Neuron (in vitro differentiated cells): ENCODE data around the gene SULT1C2.

ENCODE experiments used
- H2AFZ ChIP-seq: one replicate; pipeline ENCODE4 v1.6.1; 2013; ENCODE audit warnings: low read depth, mild to moderate bottlenecking, inconsistent platforms, low read length, moderate library complexity
- H3K27me3 ChIP-seq: one replicate; pipeline ENCODE4 v1.6.1; 2013; ENCODE audit warnings: low read length; ENCODE audit not compliant: insufficient read depth
- H3K36me3 ChIP-seq: one replicate; pipeline ENCODE4 v1.6.1; 2013; ENCODE audit warnings: low read length; ENCODE audit not compliant: insufficient read depth
- H3K4me1 ChIP-seq: one replicate; pipeline ENCODE4 v1.6.1; 2013; ENCODE audit warnings: low read length; ENCODE audit not compliant: insufficient read depth
- H3K4me3 ChIP-seq: 2 replicates; pipeline ENCODE4 v1.5.1; 2013; ENCODE audit warnings: mild to moderate bottlenecking, low read length, moderate library complexity
- H3K9me3 ChIP-seq: one replicate; pipeline ENCODE4 v1.6.1; 2013; ENCODE audit warnings: low read length

Gene SULT1C2

DNA sequence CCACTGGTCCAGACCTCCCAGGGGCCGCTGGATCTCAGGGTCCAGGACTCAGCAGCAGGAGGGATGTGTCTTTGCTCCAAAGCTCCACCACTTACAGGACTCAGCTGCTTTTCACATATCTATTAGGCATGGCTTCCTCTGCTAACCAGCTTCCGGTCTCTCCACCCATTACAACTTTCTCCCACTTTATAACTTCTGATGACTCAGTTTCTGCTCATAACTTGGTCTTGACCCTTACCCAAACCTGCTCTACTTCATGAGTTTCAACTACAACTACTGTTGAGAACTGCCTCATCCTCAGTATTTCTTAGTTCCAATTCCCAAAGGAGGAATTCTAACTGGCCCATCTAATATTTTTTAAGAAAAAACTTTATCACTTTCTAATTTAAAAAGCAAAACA lies 17.2 kb downstream of the SULT1C2 start:
- Histone ChIP-seq H3K27me3 (no peaks in the 10 kb centered on the region), H3K36me3 (no peaks in the 10 kb centered on the region), H3K4me3 (no peak overlapping the region), H2AFZ (no peak overlapping the region), H3K4me1 (no peaks in the 10 kb centered on the region), H3K9me3 (no peaks in the 10 kb centered on the region)

GRCh38 chr2:108309903-108310302 lies 21.2 kb downstream of the SULT1C2 start:
- Histone ChIP-seq H3K27me3 (no peaks in the 10 kb centered on the region), H3K36me3 (no peaks in the 10 kb centered on the region), H3K4me1 (peaks cover 1% of the 10 kb centered on the region), H3K4me3 (no peak overlapping the region), H3K9me3 (no peaks in the 10 kb centered on the region), H2AFZ (no peak overlapping the region)

- Histone ChIP-seq H3K4me1 (peaks cover 16% of the 10 kb centered on the region), H3K36me3 (no peaks in the 10 kb centered on the region), H3K4me3 (no peak overlapping the region), H3K9me3 (no peaks in the 10 kb centered on the region), H2AFZ (no peak overlapping the region), H3K27me3 (no peaks in the 10 kb centered on the region)
Observed at GRCh38 chr2:108314586-108315296, 26.0 kb downstream of the SULT1C2 start.

DNA sequence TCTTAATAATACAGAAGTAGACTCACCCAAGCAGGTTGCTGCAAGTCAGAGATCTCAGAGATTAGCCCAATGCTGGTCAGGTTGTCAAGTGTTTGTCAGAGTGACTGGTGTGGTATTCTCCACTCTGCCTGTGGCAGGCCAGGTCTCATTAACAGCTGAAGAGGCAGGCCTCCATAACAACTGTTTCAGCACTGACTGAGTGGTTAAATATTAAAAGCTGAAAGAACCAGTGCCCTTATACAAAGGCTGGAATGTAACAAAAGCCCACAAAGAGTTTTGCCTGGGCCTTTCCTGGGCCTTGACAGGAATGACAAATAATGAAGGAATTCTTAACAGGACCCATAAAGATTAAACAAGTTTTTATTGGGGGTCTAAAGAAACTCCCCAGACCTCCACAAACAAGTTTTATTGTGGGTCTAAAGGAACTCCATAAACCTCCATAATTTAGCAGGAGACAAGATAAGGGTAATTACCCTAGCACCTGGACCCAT lies 26.8 kb downstream of the SULT1C2 start:
- Histone ChIP-seq H3K4me3 (no peak overlapping the region), H3K36me3 (no peaks in the 10 kb centered on the region), H3K27me3 (no peaks in the 10 kb centered on the region), H3K9me3 (no peaks in the 10 kb centered on the region), H2AFZ (peak overlapping the region; percentile 24), H3K4me1 (peaks cover 16% of the 10 kb centered on the region)

GRCh38 chr2:108316033-108316432 lies 27.3 kb downstream of the SULT1C2 start:
- peak overlapping the region; percentile 24 for H2AFZ ChIP-seq
- no peaks in the 10 kb centered on the region for H3K27me3 ChIP-seq
- no peaks in the 10 kb centered on the region for H3K36me3 ChIP-seq
- H3K4me1 ChIP-seq, result peaks cover 16% of the 10 kb centered on the region
- no peaks in the 10 kb centered on the region for H3K9me3 ChIP-seq
- no peak overlapping the region for H3K4me3 ChIP-seq

DNA sequence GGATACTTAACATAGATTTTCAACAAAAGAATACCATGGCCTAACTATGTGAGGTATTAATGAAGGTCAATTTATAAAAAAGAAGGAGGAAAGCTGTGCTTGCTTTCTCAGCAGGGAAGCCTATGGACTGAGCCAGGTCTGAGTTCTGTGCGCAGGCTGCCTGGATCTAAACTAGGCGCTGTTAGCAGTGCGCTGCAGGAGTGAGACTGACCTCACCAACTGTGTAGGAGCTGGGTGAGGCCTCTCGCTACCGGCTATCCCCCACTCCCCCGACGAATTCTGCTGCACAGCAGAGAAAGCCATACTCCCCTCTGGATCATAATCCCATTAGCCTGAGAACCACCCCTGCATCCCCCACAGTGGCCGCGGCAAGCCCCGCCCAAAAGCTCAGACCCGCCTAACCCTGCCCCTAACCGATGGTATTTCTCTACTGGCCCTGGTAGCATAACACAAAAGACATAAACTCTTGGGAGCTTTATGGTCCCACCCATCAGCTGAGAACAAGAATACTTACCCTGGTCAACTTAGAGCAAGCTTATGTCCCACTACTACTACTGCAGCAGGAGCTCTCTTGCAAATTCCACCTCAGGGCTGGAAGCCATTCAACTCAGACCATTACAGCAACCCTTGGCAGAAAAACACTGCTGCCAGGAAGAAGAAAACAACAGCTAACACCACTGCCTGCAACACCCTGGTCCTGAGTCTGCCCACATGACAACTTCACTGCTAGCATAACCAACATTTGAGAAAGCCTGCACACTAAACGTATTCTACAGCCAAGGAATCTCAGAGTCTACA lies 28.0 kb downstream of the SULT1C2 start:
- Histone ChIP-seq H3K4me3 (no peak overlapping the region), H2AFZ (no peak overlapping the region), H3K9me3 (no peaks in the 10 kb centered on the region), H3K4me1 (peaks cover 16% of the 10 kb centered on the region), H3K36me3 (no peaks in the 10 kb centered on the region), H3K27me3 (no peaks in the 10 kb centered on the region)

GRCh38 chr2:108320326-108320922 lies 31.7 kb downstream of the SULT1C2 start:
- H3K4me1 ChIP-seq, result peaks cover 10% of the 10 kb centered on the region
- H3K36me3 ChIP-seq, result no peaks in the 10 kb centered on the region
- no peak overlapping the region for H2AFZ ChIP-seq
- H3K27me3 ChIP-seq, result no peaks in the 10 kb centered on the region
- no peaks in the 10 kb centered on the region for H3K9me3 ChIP-seq
- H3K4me3 ChIP-seq, result no peak overlapping the region

- no peak overlapping the region for H3K4me3 ChIP-seq
- H3K36me3 ChIP-seq, result no peaks in the 10 kb centered on the region
- no peak overlapping the region for H2AFZ ChIP-seq
- H3K27me3 ChIP-seq, result no peaks in the 10 kb centered on the region
- no peaks in the 10 kb centered on the region for H3K9me3 ChIP-seq
- no peaks in the 10 kb centered on the region for H3K4me1 ChIP-seq
Observed at GRCh38 chr2:108323619-108324018, 34.9 kb downstream of the SULT1C2 start.

DNA sequence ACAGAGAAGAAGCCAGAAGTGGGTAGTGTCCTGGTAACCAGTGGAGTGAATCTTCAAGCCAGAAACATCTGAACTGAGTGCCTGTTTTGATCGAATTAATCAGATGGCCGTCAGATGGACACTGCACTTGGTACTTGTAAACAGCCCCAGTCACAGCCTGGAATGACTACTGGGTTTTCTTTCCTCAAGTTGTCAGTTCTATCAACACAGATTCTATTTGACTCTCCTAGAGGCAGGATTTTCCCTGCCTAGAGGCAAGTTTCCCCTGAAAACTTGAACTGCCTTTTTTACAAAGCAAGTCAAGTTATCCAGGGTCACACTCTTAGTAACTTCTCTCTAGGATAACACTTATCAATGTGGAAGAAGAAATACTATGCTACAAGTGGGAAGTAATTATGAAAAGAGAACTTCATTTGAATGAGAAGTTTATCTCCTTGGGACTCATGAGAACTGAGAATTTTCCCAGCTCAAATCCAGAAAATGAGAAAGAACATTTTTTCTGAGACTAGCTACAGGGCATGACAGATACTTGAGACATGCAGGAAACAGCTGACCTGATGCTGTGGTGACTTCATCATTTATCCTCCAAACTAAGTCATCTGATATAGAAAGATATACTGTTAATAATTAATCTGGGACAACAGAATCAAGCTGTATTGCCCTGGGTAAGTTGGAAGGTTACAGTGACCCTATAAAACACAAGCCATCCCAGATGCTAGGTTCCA lies 36.0 kb downstream of the SULT1C2 start:
- no peaks in the 10 kb centered on the region for H3K4me1 ChIP-seq
- H3K4me3 ChIP-seq, result no peak overlapping the region
- no peaks in the 10 kb centered on the region for H3K9me3 ChIP-seq
- H3K36me3 ChIP-seq, result no peaks in the 10 kb centered on the region
- H3K27me3 ChIP-seq, result no peaks in the 10 kb centered on the region
- no peak overlapping the region for H2AFZ ChIP-seq

DNA sequence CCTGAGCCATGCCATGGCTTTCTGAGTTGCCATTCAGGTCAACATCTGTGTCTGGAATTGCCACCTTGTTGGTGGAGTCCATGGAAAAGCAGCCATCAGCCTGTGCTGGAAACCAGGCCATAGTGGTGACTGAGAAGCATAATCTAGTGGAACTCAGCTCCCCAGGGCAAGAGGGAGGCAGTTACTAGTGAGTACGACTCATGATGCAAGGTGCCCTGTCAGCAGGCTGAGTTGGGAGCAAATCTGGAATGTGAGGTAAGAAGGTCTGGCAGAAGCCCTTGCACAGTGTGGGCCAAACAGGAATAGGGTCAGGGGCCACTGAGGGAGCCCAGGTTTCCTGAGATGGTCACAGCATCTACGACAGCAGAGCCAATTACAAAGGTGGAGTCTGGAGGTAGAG lies 37.1 kb downstream of the SULT1C2 start:
- Histone ChIP-seq H3K9me3 (no peaks in the 10 kb centered on the region), H2AFZ (no peak overlapping the region), H3K27me3 (no peaks in the 10 kb centered on the region), H3K36me3 (no peaks in the 10 kb centered on the region), H3K4me1 (no peaks in the 10 kb centered on the region), H3K4me3 (no peak overlapping the region)

DNA sequence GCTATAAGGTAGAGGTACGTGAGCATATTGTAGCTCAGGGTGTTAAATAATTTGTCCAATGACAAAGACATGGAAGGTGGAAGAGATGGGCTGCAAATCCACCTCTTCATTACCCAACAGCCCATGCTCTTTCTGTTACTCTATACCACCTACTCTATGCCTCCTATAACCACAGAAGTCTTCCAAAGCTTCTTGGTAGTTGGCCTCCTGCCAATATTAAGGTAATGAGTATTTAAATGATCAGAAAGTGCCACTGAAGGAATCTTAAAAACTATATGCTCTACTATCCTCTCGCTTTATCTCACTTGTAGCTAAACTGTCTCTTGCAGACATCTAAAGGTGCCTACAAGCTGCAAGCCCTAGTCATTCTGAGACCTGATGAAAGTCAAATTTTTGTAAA lies 41.1 kb downstream of the SULT1C2 start:
- no peaks in the 10 kb centered on the region for H3K36me3 ChIP-seq
- no peak overlapping the region for H3K4me3 ChIP-seq
- H3K9me3 ChIP-seq, result no peaks in the 10 kb centered on the region
- H3K27me3 ChIP-seq, result no peaks in the 10 kb centered on the region
- H2AFZ ChIP-seq, result no peak overlapping the region
- H3K4me1 ChIP-seq, result no peaks in the 10 kb centered on the region

DNA sequence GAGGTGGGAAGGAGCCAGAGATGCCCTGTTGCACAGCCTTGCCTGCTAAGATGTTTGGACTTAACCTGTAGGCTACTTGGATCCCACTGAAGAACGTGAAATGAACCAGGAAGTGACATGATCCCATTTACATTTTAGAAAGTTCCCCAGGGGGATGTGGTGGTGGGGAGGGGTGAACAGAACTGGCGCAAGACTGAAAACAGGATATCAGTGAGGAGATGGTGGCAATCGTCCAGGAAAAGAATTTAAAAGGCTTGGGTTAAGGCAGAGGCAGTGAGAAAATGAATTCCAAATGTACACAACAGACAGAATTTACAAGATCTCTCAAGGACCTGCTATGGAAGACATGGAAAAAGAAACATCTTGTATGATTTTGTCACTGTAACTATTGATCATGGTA lies 42.3 kb downstream of the SULT1C2 start:
- Histone ChIP-seq H2AFZ (no peak overlapping the region), H3K36me3 (no peaks in the 10 kb centered on the region), H3K9me3 (no peaks in the 10 kb centered on the region), H3K4me1 (no peaks in the 10 kb centered on the region), H3K4me3 (no peak overlapping the region), H3K27me3 (no peaks in the 10 kb centered on the region)

GRCh38 chr2:108345951-108346350 lies 57.3 kb downstream of the SULT1C2 start:
- Histone ChIP-seq H2AFZ (no peak overlapping the region), H3K4me1 (no peaks in the 10 kb centered on the region), H3K9me3 (no peaks in the 10 kb centered on the region), H3K36me3 (no peaks in the 10 kb centered on the region), H3K27me3 (peaks cover 5% of the 10 kb centered on the region), H3K4me3 (no peak overlapping the region)
